ENCODE data around the gene ANKHD1.

The ANKHD1 gene

DNA sequence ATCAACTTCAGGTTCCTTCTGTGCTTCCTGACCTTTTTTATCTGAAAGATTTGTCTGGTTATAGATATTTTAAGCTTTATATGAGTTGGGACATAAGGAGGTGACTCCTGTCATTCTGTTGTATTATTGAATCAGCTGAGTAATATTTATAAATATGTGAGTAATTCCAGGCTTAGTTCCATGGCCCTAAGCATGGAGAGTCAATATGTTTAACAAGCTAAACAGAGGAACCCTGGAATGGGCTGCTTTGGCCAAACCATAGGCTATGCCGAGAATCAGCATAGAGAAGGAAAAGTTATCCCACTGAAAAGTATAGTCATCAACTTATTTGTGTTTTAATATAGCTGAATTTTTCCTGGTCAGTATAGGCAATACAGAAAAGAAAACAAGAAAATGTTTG, 138.6 kb downstream of the ANKHD1 start:
- DNase-seq (ENCODE audit: low spot score), result no peak

GRCh38 chr5:140542972-140543371, 141.3 kb downstream of the ANKHD1 start:
- DNase-seq (ENCODE audit: low spot score), result no peak

DNA sequence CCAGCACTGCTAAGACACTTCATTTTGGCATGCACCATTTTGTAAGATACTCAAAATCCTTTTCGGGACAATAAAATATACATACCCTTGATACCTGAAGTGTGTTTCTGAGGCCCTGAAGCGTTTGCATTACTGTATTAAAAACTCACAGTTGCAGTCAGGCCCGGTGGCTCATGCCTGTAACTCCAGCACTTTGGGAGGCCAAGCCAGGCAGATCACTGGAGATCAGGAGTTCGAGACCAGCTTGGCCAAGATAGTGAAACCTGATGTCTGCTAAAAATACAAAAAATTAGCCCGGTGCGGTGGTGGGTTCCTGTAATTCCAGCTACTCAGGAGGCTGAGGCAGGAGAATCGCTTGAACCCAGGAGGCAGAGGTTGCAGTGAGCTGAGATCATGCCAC, 143.4 kb downstream of the ANKHD1 start:
- no peak for DNase-seq (ENCODE audit: low spot score)

GRCh38 chr5:140545606-140546005, 144.0 kb downstream of the ANKHD1 start:
- no peak for DNase-seq (ENCODE audit: low spot score)

GRCh38 chr5:140546851-140547507, 145.3 kb downstream of the ANKHD1 start:
- no peak for DNase-seq (ENCODE audit: low spot score)

- peak; percentile 91 for DNase-seq (ENCODE audit: low spot score)
Observed at GRCh38 chr5:140547508-140548299, 146.1 kb downstream of the ANKHD1 start, which contains the start of gene EIF4EBP3. TSS of gene EIF4EBP3 (plus strand) at chr5:140547662. CDS start at chr5:140547738, 76 bp downstream.

DNA sequence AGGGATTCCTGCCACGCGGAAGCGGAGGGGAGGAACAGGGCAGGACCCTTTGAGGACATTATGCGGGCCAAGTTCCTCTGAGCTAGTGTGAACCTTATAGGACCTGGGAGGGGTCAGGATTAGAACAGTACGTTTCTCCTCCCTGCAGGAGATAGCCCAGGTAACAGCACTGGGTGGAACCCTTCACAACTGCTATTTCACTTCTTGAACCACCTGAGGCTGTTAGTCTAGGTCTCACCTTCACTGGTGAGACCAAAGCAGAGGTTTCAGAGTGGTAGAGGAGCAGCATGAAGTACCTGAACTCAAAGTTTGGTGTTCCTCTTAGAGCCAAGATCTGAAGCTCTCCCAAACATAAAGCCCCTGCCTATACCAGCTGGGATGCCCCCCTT, 146.7 kb downstream of the ANKHD1 start:
- no peak for DNase-seq (ENCODE audit: low spot score)

- no peak for DNase-seq (ENCODE audit: low spot score)
Observed at GRCh38 chr5:140548791-140549190, 147.2 kb downstream of the ANKHD1 start.

DNA sequence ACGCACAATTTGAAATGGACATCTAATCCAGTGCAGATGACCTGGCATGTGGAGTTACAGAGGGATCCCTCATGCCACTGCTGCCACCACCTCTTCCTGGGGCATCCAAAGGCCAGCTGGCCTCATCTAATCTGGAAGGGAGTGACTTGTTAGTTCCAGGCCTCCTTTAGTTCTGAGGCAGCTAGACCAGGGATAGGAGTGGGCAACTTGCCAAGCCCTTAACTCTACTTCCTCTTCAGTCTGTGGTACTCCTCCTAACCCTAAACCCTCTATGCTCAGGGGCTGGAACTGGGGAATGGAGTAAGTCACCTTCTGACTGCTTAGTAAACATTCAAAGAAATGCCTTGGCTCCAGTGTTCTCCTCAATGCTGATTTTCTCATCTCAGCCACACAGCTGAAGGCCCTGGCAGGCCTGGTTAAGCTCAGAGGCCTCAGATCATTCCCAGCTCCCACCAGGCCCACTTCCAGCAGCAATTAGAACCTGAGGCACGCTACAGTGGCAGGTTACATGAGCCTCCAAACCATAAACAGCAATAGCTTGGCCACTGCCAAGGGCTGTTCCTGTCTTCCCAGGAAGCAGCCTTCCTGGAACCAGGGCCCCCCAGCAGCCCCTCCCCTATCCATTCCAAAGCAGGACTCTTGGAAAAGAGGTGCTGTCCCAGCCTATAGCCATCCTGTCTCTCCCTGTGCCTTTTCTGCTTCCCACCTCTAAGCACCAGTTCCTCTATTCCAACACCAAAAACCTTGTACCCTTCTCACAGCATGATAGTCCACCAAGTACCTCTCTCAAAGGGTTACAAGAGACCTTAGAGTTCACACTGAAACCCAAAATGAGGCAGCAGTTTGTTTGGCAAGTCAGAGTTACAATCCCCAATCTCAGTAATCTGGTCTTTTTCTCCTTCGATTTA, 147.9 kb downstream of the ANKHD1 start:
- DNase-seq (ENCODE audit: low spot score), result peak; percentile 49

- no peak for DNase-seq (ENCODE audit: low spot score)
Observed at GRCh38 chr5:140550147-140551079, 148.8 kb downstream of the ANKHD1 start.

DNA sequence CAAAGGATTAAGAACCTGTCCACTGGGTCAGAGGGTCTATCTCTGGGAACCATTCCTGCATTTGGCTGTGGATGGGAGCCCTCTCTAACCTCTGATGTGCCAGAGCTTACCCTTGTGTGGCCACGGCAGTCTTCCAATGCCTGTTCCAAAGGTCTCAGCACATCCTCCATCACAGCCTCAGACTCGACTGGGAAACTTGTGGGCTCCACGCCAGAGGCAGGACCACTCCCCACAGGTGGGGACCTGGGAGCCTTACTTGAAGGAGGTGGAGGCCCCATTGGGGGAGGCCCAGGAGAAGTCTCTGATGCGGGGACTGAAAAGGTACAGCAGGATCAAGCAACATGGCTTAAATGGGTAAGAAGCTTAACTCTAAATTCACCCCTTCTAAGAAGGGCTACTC, 150.2 kb downstream of the ANKHD1 start:
- no peak for DNase-seq (ENCODE audit: low spot score)

DNA sequence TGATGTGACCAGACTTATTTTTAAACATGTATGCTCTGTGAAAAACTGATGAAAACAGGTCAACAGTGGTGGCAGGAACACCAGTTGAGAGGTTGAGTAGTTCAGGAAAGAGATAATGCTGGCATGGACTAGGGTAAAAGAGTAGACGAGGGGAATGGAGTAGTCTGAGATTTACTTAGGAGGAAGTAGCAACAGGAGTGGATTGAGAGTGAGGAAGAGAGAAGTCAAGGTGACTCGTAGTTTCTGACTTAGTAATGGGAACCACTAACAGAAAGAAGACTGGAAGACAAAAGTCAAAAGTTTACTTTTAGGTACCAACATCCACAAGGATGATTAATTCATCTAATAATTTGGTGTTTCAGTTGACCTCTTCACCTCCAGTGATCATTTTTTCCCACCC, 152.0 kb downstream of the ANKHD1 start:
- DNase-seq (ENCODE audit: low spot score), result no peak

GRCh38 chr5:140554454-140554853, 152.8 kb downstream of the ANKHD1 start:
- DNase-seq (ENCODE audit: low spot score), result no peak

GRCh38 chr5:140555747-140556312, 154.2 kb downstream of the ANKHD1 start:
- peak; percentile 41 for DNase-seq (ENCODE audit: low spot score)

- peak; percentile 67 for DNase-seq (ENCODE audit: low spot score)
Observed at GRCh38 chr5:140556438-140556837, 154.8 kb downstream of the ANKHD1 start.

GRCh38 chr5:140557136-140557805, 155.6 kb downstream of the ANKHD1 start, which contains the start of gene SRA1:
TSS of gene SRA1 (minus strand) at chr5:140557473. CDS start at chr5:140557452, 21 bp downstream.
- peak; percentile 91 for DNase-seq (ENCODE audit: low spot score)

GRCh38 chr5:140557965-140558364, 156.3 kb downstream of the ANKHD1 start:
- no peak for DNase-seq (ENCODE audit: low spot score)

GRCh38 chr5:140558542-140558941, 156.9 kb downstream of the ANKHD1 start:
- DNase-seq (ENCODE audit: low spot score), result no peak

DNA sequence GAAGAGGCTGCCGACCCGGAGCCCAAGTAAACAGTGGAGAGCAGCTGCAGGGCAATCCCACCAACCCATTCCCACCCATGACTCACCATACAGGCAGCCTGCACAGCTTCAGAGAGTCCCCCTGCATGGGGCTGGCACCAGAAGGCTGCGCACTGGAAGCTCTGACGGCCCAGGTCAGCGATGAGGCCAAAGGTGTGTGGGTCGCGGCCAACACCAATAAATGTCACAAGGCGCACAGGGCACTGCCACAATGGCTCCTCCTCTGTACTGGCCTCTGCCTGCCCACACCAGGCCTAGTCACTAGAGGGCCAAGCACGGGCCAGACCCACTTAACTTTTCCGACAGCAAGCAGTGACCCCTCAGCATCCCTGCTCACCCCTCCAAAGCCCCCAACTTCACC, 158.6 kb downstream of the ANKHD1 start:
- DNase-seq (ENCODE audit: low spot score), result no peak

Measured in NAMALWA (cell line).